OCI-LY1 (cell line): Measurements from ENCODE around the gene IMMP2L.

Experiments
- H2AFZ ChIP-seq: fragments of 200-600 bp; sonication (generic), shearing (Covaris generic); 2 replicates; pipeline ENCODE4 v1.6.0; 2014; ENCODE audit warnings: antibody characterized with exemption, mild to moderate bottlenecking, low read length
- H3F3A ChIP-seq: fragments of 200-600 bp; sonication (generic), shearing (Covaris generic); 2 replicates; pipeline ENCODE4 v1.6.0; 2014; ENCODE audit warnings: mild to moderate bottlenecking, antibody characterized with exemption, low read length, moderate library complexity; ENCODE audit not compliant: insufficient read depth
- H3K27ac ChIP-seq: fragments of 200-600 bp; sonication (generic); 2 replicates; pipeline ENCODE4 v1.5.1; 2014; ENCODE audit warnings: low read length, mixed run types, mild to moderate bottlenecking, low read depth; ENCODE audit not compliant: poor library complexity, severe bottlenecking
- H3K27me3 ChIP-seq: fragments of 200-600 bp; sonication (generic); 2 replicates; pipeline ENCODE4 v1.6.0; 2014; ENCODE audit warnings: antibody characterized with exemption, mild to moderate bottlenecking, low read length, moderate library complexity; ENCODE audit not compliant: insufficient read depth
- H3K36me3 ChIP-seq: fragments of 200-600 bp; sonication (generic); 2 replicates; pipeline ENCODE4 v1.6.1; 2014; ENCODE audit warnings: mild to moderate bottlenecking, antibody characterized with exemption, low read length, moderate library complexity, mixed read lengths; ENCODE audit not compliant: insufficient read depth
- H3K4me1 ChIP-seq: fragments of 200-600 bp; sonication (generic); 2 replicates; pipeline ENCODE4 v1.5.1; 2014; ENCODE audit warnings: mild to moderate bottlenecking, low read length, moderate library complexity; ENCODE audit not compliant: insufficient read depth, severe bottlenecking
- H3K4me2 ChIP-seq: fragments of 200-600 bp; sonication (generic), shearing (Covaris generic); 2 replicates; pipeline ENCODE4 v1.6.1; 2014; ENCODE audit warnings: low read length
- H3K4me3 ChIP-seq: fragments of 200-600 bp; sonication (generic); 2 replicates; pipeline ENCODE4 v1.5.1; 2014; ENCODE audit warnings: low read length, low read depth, mild to moderate bottlenecking, mixed read lengths; ENCODE audit not compliant: poor library complexity, severe bottlenecking
- H3K79me2 ChIP-seq: fragments of 200-600 bp; shearing (Covaris generic); 2 replicates; pipeline ENCODE4 v1.6.1; 2016; ENCODE audit warnings: mixed run types, low read length, mixed read lengths; ENCODE audit not compliant: insufficient read depth
- H3K9ac ChIP-seq: fragments of 200-600 bp; sonication (generic), shearing (Covaris generic); 2 replicates; pipeline ENCODE4 v1.6.1; 2014; ENCODE audit warnings: mild to moderate bottlenecking, low read length, mixed read lengths
- H3K9me2 ChIP-seq: fragments of 200-600 bp; sonication (generic), shearing (Covaris generic); 2 replicates; pipeline ENCODE4 v1.6.1; 2014; ENCODE audit warnings: low read depth, mild to moderate bottlenecking, low read length, mixed read lengths
- H3K9me3 ChIP-seq: fragments of 200-600 bp; shearing (Covaris generic); 2 replicates; pipeline ENCODE4 v1.6.1; 2014; ENCODE audit warnings: low read length, mixed read lengths
- H4K20me1 ChIP-seq: fragments of 200-600 bp; sonication (generic), shearing (Covaris generic); 2 replicates; pipeline ENCODE4 v1.6.0; 2016; ENCODE audit warnings: mild to moderate bottlenecking, low read length; ENCODE audit not compliant: insufficient read depth
- CTCF ChIP-seq: fragments of 200-600 bp; sonication (generic), shearing (Covaris generic); IDR thresholded peaks from 2 replicates; pipeline ENCODE4 v1.5.1; 2017; ENCODE audit warnings: mild to moderate bottlenecking, antibody characterized with exemption, low read length, moderate library complexity, mixed read lengths
- EZH2 ChIP-seq: fragments of 200-600 bp; sonication (generic), shearing (Covaris generic); IDR thresholded peaks from 2 replicates; pipeline ENCODE4 v1.8.0; 2017; ENCODE audit warnings: borderline replicate concordance, mixed run types, mild to moderate bottlenecking, antibody characterized with exemption, low read length, moderate library complexity, mixed read lengths

Gene IMMP2L

GRCh38 chr7:111199643-111200042 is 362.6 kb downstream of the IMMP2L start:
- Histone ChIP-seq H3K4me1 (no peaks in the 10 kb centered on the region), H2AFZ (no peak overlapping the region), H3K27me3 (no peaks in the 10 kb centered on the region), H3K4me3 (no peak overlapping the region), H3K9me3 (no peaks in the 10 kb centered on the region), H3K27ac (no peak overlapping the region), H3F3A (no peaks in the 10 kb centered on the region), H3K79me2 (no peaks in the 10 kb centered on the region), H3K4me2 (no peak overlapping the region), H3K9ac (no peak overlapping the region), H3K9me2 (no peaks in the 10 kb centered on the region), H4K20me1 (no peaks in the 10 kb centered on the region), H3K36me3 (no peaks in the 10 kb centered on the region)
- no peak for TF ChIP-seq EZH2
- TF ChIP-seq CTCF, result no peak

GRCh38 chr7:111198255-111198654 is 364.0 kb downstream of the IMMP2L start:
- H3K4me2 ChIP-seq, result no peak overlapping the region
- H3K27ac ChIP-seq, result no peak overlapping the region
- no peak overlapping the region for H2AFZ ChIP-seq
- H3K4me1 ChIP-seq, result no peaks in the 10 kb centered on the region
- H4K20me1 ChIP-seq, result no peaks in the 10 kb centered on the region
- H3K27me3 ChIP-seq, result no peaks in the 10 kb centered on the region
- no peaks in the 10 kb centered on the region for H3K36me3 ChIP-seq
- no peaks in the 10 kb centered on the region for H3K79me2 ChIP-seq
- H3K9ac ChIP-seq, result no peak overlapping the region
- TF ChIP-seq EZH2 (no peak), CTCF (no peak)
- H3F3A ChIP-seq, result no peaks in the 10 kb centered on the region
- no peak overlapping the region for H3K4me3 ChIP-seq
- H3K9me3 ChIP-seq, result no peaks in the 10 kb centered on the region
- no peaks in the 10 kb centered on the region for H3K9me2 ChIP-seq

GRCh38 chr7:111196655-111197054 is 365.6 kb downstream of the IMMP2L start:
- Histone ChIP-seq H3K4me3 (no peak overlapping the region), H3K4me2 (no peak overlapping the region), H3F3A (no peaks in the 10 kb centered on the region), H3K79me2 (no peaks in the 10 kb centered on the region), H3K27me3 (no peaks in the 10 kb centered on the region), H3K27ac (no peak overlapping the region), H3K9me2 (no peaks in the 10 kb centered on the region), H3K9ac (no peak overlapping the region), H3K9me3 (no peaks in the 10 kb centered on the region), H3K4me1 (no peaks in the 10 kb centered on the region), H3K36me3 (no peaks in the 10 kb centered on the region), H4K20me1 (no peaks in the 10 kb centered on the region), H2AFZ (no peak overlapping the region)
- TF ChIP-seq CTCF (no peak), EZH2 (no peak)
